Measurements from ENCODE around the gene MLXIP.

- TF ChIP-seq CEBPB (IDR thresholded peaks at IDR 0.05; ENCODE audit: low read depth, low read length) (no peak), CTCF (conservative IDR thresholded peaks at IDR 0.05; ENCODE audit: low read depth, low read length) (no peak), RAD21 (IDR thresholded peaks at IDR 0.05; ENCODE audit: low read length) (no peak), POLR2A (IDR thresholded peaks at IDR 0.05; ENCODE audit: low read depth, low read length) (no peak)
Observed at GRCh38 chr12:122063694-122064024, 14.9 kb upstream of the MLXIP start.

All from IMR-90 (cell line).